Measurements from ENCODE around the gene SYS1. TPM values are rescaled to one million over a fixed set of nuclear protein-coding genes. Genes with fewer than 3 reads are reported as not detected.

Gene SYS1
- total RNA-seq, 1 donor from 2014 or later, result 20.0 TPM

DNA sequence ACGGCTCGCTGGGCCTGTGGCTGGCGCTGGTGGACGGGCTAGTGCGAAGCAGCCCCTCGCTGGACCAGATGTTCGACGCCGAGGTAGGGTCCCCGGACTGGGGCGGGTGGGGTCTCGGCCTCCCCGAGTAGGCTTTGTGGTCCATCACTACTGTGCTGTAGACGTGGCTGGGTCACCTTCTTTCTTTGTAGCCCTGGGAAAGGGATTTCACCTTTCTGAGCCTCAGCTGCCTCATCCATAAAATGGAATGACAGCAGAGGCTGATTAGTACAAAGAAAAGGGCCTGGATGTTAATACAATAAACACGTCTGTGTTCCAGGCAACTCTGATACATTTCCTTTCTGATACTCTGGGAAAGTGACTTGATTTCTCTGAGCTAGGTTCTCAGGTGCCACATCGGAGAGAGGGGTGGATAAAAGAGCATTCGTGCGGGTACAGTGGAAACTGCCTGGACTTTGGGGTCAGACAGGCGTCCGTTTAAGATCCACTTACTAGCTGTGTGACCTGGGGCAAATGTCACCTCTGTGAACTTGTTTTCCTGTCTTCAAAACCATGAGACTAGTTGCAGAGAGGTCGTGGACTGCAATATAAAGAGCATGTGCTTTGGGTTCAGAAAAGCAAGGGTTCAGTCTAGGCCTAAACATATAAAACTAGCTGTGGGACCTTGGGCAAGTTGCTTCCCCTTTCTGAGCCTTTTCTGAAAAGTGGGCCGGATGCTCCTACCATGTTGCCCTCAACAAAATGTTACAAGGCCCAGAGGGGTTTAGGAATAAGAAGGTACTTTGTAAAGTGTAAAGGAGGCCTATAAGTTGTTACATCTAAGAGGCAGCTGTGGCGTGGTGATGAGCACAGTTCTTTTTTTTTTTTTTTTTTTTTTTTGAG lies 896 bp downstream of the SYS1 start:
- DNase-seq (ENCODE audit: low spot score), result no peak
- Mint-ChIP-seq H3K27me3 (ENCODE audit: unreplicated experiment) (peaks cover 8% of the 10 kb centered on the region), H3K4me1 (ENCODE audit: unreplicated experiment) (peaks cover 19% of the 10 kb centered on the region), H3K4me3 (ENCODE audit: unreplicated experiment) (peak overlapping the region; percentile 97), H3K27ac (ENCODE audit: unreplicated experiment) (peak overlapping the region; percentile 99), H3K9me3 (ENCODE audit: unreplicated experiment) (no peaks in the 10 kb centered on the region), H3K36me3 (ENCODE audit: low read depth, unreplicated experiment) (peaks cover 15% of the 10 kb centered on the region)
- TF ChIP-seq, protein P1, sequence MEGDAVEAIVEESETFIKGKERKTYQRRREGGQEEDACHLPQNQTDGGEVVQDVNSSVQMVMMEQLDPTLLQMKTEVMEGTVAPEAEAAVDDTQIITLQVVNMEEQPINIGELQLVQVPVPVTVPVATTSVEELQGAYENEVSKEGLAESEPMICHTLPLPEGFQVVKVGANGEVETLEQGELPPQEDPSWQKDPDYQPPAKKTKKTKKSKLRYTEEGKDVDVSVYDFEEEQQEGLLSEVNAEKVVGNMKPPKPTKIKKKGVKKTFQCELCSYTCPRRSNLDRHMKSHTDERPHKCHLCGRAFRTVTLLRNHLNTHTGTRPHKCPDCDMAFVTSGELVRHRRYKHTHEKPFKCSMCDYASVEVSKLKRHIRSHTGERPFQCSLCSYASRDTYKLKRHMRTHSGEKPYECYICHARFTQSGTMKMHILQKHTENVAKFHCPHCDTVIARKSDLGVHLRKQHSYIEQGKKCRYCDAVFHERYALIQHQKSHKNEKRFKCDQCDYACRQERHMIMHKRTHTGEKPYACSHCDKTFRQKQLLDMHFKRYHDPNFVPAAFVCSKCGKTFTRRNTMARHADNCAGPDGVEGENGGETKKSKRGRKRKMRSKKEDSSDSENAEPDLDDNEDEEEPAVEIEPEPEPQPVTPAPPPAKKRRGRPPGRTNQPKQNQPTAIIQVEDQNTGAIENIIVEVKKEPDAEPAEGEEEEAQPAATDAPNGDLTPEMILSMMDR (IDR thresholded peaks at IDR 0.05; ENCODE audit: unreplicated experiment), result no peak

DNA sequence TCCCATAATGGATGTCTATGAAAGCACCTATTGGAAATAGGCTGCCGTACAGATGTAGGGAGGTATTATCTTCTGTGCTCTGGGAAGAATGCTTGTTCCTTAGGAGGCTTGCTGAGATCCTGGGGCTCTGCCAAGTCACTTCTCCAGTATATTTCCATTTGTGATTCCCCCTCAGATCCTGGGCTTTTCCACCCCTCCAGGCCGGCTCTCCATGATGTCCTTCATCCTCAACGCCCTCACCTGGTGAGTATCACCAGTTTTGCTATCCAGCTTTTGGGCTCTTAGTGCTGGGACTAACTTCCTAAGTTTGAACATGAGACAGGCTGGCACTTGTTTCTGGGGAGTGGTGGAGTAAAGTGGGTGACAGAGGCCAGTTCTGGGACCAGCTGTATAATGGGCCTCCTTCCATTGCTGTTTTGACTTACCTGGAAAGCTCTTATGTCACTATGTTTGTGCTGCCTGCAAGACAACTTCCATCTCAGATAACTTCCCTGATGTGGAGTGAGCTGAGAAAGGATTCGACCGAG lies 2.6 kb downstream of the SYS1 start:
- DNase-seq (ENCODE audit: low spot score), result no peak

DNA sequence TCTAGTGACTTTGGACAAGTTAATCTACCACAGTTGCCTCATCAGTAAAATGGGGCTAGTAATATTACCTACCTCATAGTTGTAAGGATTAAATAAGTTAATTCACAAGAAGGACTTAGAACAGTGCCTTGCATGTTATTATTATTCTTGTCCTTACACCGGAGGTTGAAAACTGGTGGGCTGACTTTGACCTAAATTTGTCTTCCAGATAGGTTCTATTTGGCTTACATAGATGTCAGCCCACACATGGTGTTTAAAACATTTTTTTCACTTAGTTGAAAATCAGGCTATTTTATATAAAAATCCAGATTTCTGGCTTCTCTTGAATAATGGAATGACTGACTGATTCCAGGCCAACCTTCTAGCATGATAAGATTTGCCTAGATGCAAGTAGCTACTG lies 3.2 kb downstream of the SYS1 start:
- TF ChIP-seq, protein P1 (IDR thresholded peaks at IDR 0.05; ENCODE audit: unreplicated experiment), result no peak
- DNase-seq (ENCODE audit: low spot score), result no peak
- peaks cover 8% of the 10 kb centered on the region for H3K27me3 Mint-ChIP-seq (ENCODE audit: unreplicated experiment)
- no peak overlapping the region for H3K4me3 Mint-ChIP-seq (ENCODE audit: unreplicated experiment)
- no peaks in the 10 kb centered on the region for H3K9me3 Mint-ChIP-seq (ENCODE audit: unreplicated experiment)
- no peak overlapping the region for H3K27ac Mint-ChIP-seq (ENCODE audit: unreplicated experiment)
- peaks cover 14% of the 10 kb centered on the region for H3K4me1 Mint-ChIP-seq (ENCODE audit: unreplicated experiment)
- peaks cover 15% of the 10 kb centered on the region for H3K36me3 Mint-ChIP-seq (ENCODE audit: low read depth, unreplicated experiment)

More for the DNA sequence above, 2.6 kb downstream of the SYS1 start:
- TF ChIP-seq, protein P1 (IDR thresholded peaks at IDR 0.05; ENCODE audit: unreplicated experiment), result no peak
- no peak overlapping the region for H3K27ac Mint-ChIP-seq (ENCODE audit: unreplicated experiment)
- no peak overlapping the region for H3K4me3 Mint-ChIP-seq (ENCODE audit: unreplicated experiment)
- H3K4me1 Mint-ChIP-seq (ENCODE audit: unreplicated experiment), result peaks cover 14% of the 10 kb centered on the region
- peaks cover 15% of the 10 kb centered on the region for H3K36me3 Mint-ChIP-seq (ENCODE audit: low read depth, unreplicated experiment)
- H3K27me3 Mint-ChIP-seq (ENCODE audit: unreplicated experiment), result peaks cover 8% of the 10 kb centered on the region
- H3K9me3 Mint-ChIP-seq (ENCODE audit: unreplicated experiment), result no peaks in the 10 kb centered on the region

DNA sequence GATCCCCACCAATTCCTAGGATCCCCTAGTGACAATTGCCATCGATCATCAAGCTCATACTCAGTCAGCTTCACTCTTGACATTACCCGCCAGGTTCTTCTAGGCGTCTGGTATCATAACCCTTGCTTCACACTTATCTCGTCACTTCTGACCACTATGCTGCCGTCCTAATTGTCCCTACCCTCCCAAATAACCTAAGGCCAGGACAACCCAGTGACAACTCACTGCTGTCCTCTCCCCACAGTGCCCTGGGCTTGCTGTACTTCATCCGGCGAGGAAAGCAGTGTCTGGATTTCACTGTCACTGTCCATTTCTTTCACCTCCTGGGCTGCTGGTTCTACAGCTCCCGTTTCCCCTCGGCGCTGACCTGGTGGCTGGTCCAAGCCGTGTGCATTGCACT lies 3.7 kb downstream of the SYS1 start:
- DNase-seq (ENCODE audit: low spot score), result no peak
- Mint-ChIP-seq H3K4me1 (ENCODE audit: unreplicated experiment) (peaks cover 14% of the 10 kb centered on the region), H3K27ac (ENCODE audit: unreplicated experiment) (no peak overlapping the region), H3K4me3 (ENCODE audit: unreplicated experiment) (no peak overlapping the region), H3K36me3 (ENCODE audit: low read depth, unreplicated experiment) (peaks cover 15% of the 10 kb centered on the region), H3K27me3 (ENCODE audit: unreplicated experiment) (peaks cover 8% of the 10 kb centered on the region), H3K9me3 (ENCODE audit: unreplicated experiment) (no peaks in the 10 kb centered on the region)
- TF ChIP-seq, protein P1 (IDR thresholded peaks at IDR 0.05; ENCODE audit: unreplicated experiment), result no peak

DNA sequence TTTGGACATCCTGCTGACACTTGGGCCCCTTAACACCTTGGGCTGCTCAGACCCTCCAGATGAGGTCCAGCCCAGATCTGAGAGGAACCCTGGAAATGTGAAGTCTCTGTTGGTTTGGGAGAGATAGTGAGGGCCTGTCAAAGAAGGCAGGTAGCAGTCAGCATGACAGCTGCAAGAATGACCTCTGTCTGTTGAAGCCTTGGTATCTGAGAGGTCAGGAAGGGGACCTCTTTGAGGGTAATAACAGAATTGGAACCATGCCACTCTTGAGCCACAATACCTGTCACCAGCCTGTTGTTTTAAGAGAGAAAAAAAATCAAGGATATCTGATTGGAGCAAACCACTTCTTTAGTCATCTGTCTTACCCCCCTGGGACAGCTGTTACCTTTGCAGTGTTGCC lies 4.2 kb downstream of the SYS1 start:
- Mint-ChIP-seq H3K4me3 (ENCODE audit: unreplicated experiment) (no peak overlapping the region), H3K27ac (ENCODE audit: unreplicated experiment) (no peak overlapping the region), H3K36me3 (ENCODE audit: low read depth, unreplicated experiment) (peaks cover 15% of the 10 kb centered on the region), H3K9me3 (ENCODE audit: unreplicated experiment) (no peaks in the 10 kb centered on the region), H3K27me3 (ENCODE audit: unreplicated experiment) (peaks cover 8% of the 10 kb centered on the region), H3K4me1 (ENCODE audit: unreplicated experiment) (peaks cover 14% of the 10 kb centered on the region)
- DNase-seq (ENCODE audit: low spot score), result no peak
- TF ChIP-seq, protein P1 (IDR thresholded peaks at IDR 0.05; ENCODE audit: unreplicated experiment), result no peak
